ENCODE measurements around the gene ZSCAN21.

- TF ChIP-seq CTCF (IDR thresholded peaks at IDR 0.05), result no peak
- TF ChIP-seq POLR2A (IDR thresholded peaks at IDR 0.05), result no peak
These were observed 31.7 kb upstream of the ZSCAN21 start for GRCh38 chr7:100017875-100018274.
